Endodermal cell (in vitro differentiated cells): ENCODE results near the gene PTPRK. TPM values are rescaled to one million over a fixed set of nuclear protein-coding genes. Genes with fewer than 3 reads are reported as not detected.

Experiments
- DNase-seq: peaks from one replicate; pipeline ENCODE4 v3.0.0-alpha.2; 2017
- H3K27ac ChIP-seq: 2 replicates; pipeline ENCODE4 v1.5.1; 2013; ENCODE audit warnings: mild to moderate bottlenecking, low read depth, low read length, moderate library complexity
- H3K27me3 ChIP-seq: 2 replicates; pipeline ENCODE4 v1.6.1; 2013; ENCODE audit warnings: mild to moderate bottlenecking, low read length, moderate library complexity; ENCODE audit not compliant: insufficient read depth, control insufficient read depth, poor library complexity, severe bottlenecking
- H3K36me3 ChIP-seq: 2 replicates; pipeline ENCODE4 v1.7.0; 2013; ENCODE audit warnings: mild to moderate bottlenecking, low read length, moderate library complexity; ENCODE audit not compliant: control insufficient read depth, insufficient read depth
- H3K4me1 ChIP-seq: one replicate; pipeline ENCODE4 v1.7.0; 2013; ENCODE audit warnings: low read length; ENCODE audit not compliant: control insufficient read depth, insufficient read depth
- H3K4me3 ChIP-seq: 2 replicates; pipeline ENCODE4 v1.5.1; 2013; ENCODE audit warnings: mild to moderate bottlenecking, low read length, moderate library complexity
- H3K9ac ChIP-seq: 2 replicates; pipeline ENCODE4 v1.6.1; 2013; ENCODE audit warnings: mild to moderate bottlenecking, low read length, moderate library complexity; ENCODE audit not compliant: poor library complexity, severe bottlenecking; ENCODE audit errors: extremely low read depth
- H3K9me3 ChIP-seq: 2 replicates; pipeline ENCODE4 v1.6.1; 2013; ENCODE audit warnings: mild to moderate bottlenecking, low read length, moderate library complexity; ENCODE audit not compliant: control insufficient read depth
- H3K27ac Mint-ChIP-seq: 2 replicates; pipeline ENCODE4 v1.8.0; 2020; ENCODE audit warnings: mixed read lengths
- H3K27me3 Mint-ChIP-seq: 2 replicates; pipeline ENCODE4 v1.8.0; 2021; ENCODE audit warnings: mild to moderate bottlenecking, mixed read lengths; ENCODE audit not compliant: insufficient read depth
- H3K36me3 Mint-ChIP-seq: 2 replicates; pipeline ENCODE4 v1.8.0; 2020; ENCODE audit warnings: low read depth, mixed read lengths
- H3K4me1 Mint-ChIP-seq: 2 replicates; pipeline ENCODE4 v1.8.0; 2020; ENCODE audit warnings: mixed read lengths
- H3K4me3 Mint-ChIP-seq: 2 replicates; pipeline ENCODE4 v1.8.0; 2020; ENCODE audit warnings: mild to moderate bottlenecking, moderate library complexity, mixed read lengths
- H3K9me3 Mint-ChIP-seq: 2 replicates; pipeline ENCODE4 v1.8.0; 2020; ENCODE audit warnings: mild to moderate bottlenecking, mixed read lengths
- CTCF ChIP-seq: fragments of 200-600 bp; sonication (generic); conservative IDR thresholded peaks from 2 replicates; pipeline ENCODE4 v1.5.0; 2021; ENCODE audit warnings: antibody characterized with exemption, mild to moderate bottlenecking
- WGBS, 2 experiments: methylation state at CpG; one replicate each; pipeline versions ENCODE4 v1.1.5 to v1.1.7; 2013; ENCODE audit warnings: missing lambda C conversion rate in 2 of 2, mixed read lengths in 1 of 2; ENCODE audit not compliant: insufficient coverage in 1 of 2, insufficient read length in 1 of 2; 5-methylcytosine and 5-hydroxymethylcytosine counted together
- total RNA-seq, 2 donors: library from RNA; stranded (reverse); fragmentation: NEBNext Ultra II Directional in 1 of 2; extraction: Animal tissue kit (Norgen Biotek cat#: 25700) in 1 of 2; gene quantifications; 2 replicates in 1 of 2; 3 replicates in 1 of 2; pipeline ENCODE4 v1.2.1, GENCODE V29; 2021

PTPRK gene
- total RNA-seq, 2 donors from 2014 or later, result 46.4 to 57.6 TPM

GRCh38 chr6:128310451-128310850 lies 209.9 kb downstream of the PTPRK start:
- H3K27ac ChIP-seq, result no peak overlapping the region
- no peaks in the 10 kb centered on the region for H3K27me3 ChIP-seq
- Mint-ChIP-seq H3K9me3 (no peaks in the 10 kb centered on the region), H3K36me3 (no peaks in the 10 kb centered on the region), H3K27ac (peak overlapping the region; percentile 49), H3K4me1 (peaks cover 28% of the 10 kb centered on the region), H3K4me3 (no peak overlapping the region), H3K27me3 (no peaks in the 10 kb centered on the region)
- WGBS, 2 experiments, result 78 to 96% methylated on average over 1 to 2 of the region's 2 CpGs
- H3K36me3 ChIP-seq, result no peaks in the 10 kb centered on the region
- H3K9me3 ChIP-seq, result no peaks in the 10 kb centered on the region
- H3K4me1 ChIP-seq, result peaks cover 18% of the 10 kb centered on the region
- TF ChIP-seq CTCF, result no peak
- no peak overlapping the region for H3K9ac ChIP-seq
- no peak overlapping the region for H3K4me3 ChIP-seq
- no peak for DNase-seq

- Histone ChIP-seq H3K9ac (no peak overlapping the region), H3K27me3 (no peaks in the 10 kb centered on the region), H3K4me1 (peaks cover 12% of the 10 kb centered on the region), H3K27ac (no peak overlapping the region), H3K4me3 (no peak overlapping the region), H3K36me3 (peaks cover 6% of the 10 kb centered on the region), H3K9me3 (no peaks in the 10 kb centered on the region)
- Mint-ChIP-seq H3K27me3 (no peaks in the 10 kb centered on the region), H3K36me3 (peaks cover 3% of the 10 kb centered on the region), H3K4me3 (no peak overlapping the region), H3K9me3 (no peaks in the 10 kb centered on the region), H3K27ac (no peak overlapping the region), H3K4me1 (peaks cover 16% of the 10 kb centered on the region)
- no peak for DNase-seq
- TF ChIP-seq CTCF, result no peak
Measured at GRCh38 chr6:128307671-128308070, 212.7 kb downstream of the PTPRK start.

- Histone ChIP-seq H3K9me3 (no peaks in the 10 kb centered on the region), H3K27me3 (no peaks in the 10 kb centered on the region), H3K27ac (no peak overlapping the region), H3K9ac (no peak overlapping the region), H3K4me3 (no peak overlapping the region), H3K36me3 (peaks cover 9% of the 10 kb centered on the region), H3K4me1 (peaks cover 12% of the 10 kb centered on the region)
- DNase-seq, result no peak
- no peak overlapping the region for H3K27ac Mint-ChIP-seq
- H3K4me1 Mint-ChIP-seq, result peaks cover 16% of the 10 kb centered on the region
- H3K36me3 Mint-ChIP-seq, result peaks cover 10% of the 10 kb centered on the region
- H3K27me3 Mint-ChIP-seq, result no peaks in the 10 kb centered on the region
- no peak overlapping the region for H3K4me3 Mint-ChIP-seq
- no peak for TF ChIP-seq CTCF
- no peaks in the 10 kb centered on the region for H3K9me3 Mint-ChIP-seq
- 81% methylated on average over 2 of the region's 2 CpGs; no CpG with 5 or more reads in 1 of the 2 experiments for WGBS, 2 experiments
Measured at GRCh38 chr6:128305976-128306375, 214.4 kb downstream of the PTPRK start.
